ENCODE measurements around the gene SOX13.
"Not testable (repeated sequence)": the region's sequence is repeated elsewhere in the genome, so short reads cannot be mapped to it uniquely, and the experiment has no call there.

Gene SOX13

DNA sequence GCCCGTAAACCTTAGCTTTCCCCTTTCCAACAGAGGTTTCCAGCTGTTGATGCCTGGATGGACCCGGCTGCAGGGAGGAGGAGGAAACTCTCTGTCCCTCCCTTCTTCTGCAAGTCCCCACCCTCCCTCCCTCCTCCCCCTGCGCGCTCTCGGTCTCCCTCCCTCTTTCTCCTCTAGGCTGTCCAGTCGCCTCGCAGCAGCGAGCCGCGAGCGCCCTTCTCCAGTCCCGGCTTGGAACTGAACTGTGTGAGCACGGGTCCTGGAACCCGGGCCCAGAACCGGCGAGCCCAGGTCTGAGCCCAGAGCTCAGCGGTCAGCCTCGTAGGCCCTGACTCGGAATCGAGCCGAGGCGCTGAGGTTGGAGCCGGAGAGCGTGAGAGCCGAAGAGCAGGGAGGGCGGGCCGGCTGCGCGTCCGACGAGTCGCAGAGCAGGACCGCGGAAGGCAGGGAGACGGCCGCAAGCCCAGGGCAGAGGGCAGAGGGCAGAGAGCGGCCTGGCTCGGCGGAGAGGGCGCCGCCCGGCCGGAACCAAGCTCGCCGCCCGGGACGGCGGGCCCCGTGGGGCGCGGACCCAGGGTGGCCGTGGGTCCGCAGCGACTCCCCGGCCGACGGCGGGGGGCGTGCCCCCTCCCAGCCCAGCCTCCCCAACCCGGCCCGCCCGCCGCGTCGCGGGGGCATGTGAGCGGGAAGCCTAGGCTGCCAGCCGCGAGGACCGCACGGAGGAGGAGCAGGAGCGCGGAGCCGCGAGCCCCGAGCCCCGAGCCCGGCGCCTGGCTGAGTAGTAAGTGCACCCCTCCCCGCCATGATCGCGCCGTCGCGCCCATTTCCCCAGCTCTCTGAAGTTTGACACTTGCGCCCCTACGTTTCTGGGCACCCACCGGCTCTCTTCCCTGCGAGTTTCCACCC, at the start of gene SOX13:
SOX13 (plus strand) TSS at position 185 of the 906 bp plus-strand sequence. CDS start 39,801 bp downstream, outside the sequence.
- DNase-seq (ENCODE audit: low read depth in 2 of 2) = peak in 1 of 2 donors; percentile 14

DNA sequence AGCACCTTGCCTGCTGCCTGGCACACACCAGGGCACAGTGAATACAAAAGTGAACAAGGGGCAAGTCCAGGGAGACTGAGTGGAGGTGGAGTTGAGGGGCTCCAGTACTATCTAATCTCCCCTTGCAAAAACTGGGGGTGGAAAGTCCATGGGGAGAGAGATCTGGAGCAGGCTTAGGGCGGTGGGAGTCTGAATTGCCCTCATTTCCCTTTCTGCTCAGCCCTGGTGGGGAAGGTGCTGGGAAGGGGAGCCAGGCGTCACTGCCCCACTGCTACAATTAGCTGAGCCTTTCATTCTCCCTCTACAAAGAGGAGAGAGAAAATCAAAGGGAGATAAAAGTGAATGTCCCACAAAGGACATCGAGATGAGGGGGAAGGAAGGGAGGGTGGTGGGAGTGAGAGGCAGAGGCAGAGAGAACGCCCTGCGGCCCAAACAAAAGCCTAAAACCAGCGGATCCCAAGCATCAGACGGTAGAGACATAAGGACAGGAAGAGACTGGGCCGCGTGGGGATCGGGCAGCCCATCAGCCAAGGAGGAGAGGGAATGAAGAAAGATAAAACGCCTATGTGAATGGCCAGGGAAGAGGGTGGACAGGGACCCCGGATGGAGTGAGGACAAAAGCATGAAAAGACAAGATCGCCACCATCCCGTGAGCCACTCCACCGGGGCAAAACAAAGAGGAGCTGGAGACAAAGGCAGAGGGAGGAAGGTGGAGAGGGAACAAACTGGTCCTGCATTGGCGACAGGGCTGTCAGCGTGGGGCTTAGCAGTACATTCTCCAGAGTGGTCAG, 46.8 kb upstream of the SOX13 start:
- no peak for DNase-seq (ENCODE audit: low read depth in 2 of 2)

DNA sequence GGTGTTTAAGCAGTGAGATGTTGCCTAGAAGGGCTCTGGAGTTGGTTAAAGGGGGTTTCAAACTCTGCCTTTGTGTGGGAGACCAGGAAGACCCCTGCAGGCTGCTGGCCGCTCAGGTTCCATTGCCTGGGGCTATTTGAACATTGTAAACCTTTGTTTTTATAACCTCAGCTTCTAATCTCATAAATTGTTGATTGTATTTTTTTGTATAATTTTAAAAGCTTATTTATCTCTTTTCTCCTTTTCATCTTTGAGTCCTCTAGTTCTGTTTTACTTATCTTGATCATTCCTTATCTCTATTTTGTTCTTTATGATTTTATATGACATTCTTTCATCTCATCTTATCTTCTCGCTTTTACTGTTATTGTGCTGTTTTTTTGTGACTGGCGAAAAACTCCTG, 45.5 kb upstream of the SOX13 start:
- DNase-seq (ENCODE audit: low read depth in 2 of 2) = no peak

DNA sequence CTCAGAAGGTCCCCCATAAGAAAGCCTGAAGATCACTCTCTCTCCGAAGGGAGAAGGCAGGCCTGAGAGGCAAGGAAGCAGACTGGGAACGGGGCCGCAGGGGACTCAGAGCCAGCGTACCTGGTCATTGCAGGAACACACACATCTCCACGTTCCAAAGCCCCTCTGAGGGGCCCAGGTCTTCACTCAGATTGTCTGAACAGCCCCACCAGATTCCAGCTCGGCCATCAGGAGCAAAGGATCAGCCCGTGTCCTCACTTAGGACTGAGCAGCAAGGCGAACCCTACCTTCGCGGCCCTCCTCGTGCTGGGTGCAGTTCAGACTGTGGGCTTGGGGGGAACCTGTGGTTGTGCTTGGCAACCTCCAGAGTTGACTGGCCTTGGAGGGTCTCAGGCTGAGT, 43.9 kb upstream of the SOX13 start:
- DNase-seq (ENCODE audit: low read depth in 2 of 2) = no peak

DNA sequence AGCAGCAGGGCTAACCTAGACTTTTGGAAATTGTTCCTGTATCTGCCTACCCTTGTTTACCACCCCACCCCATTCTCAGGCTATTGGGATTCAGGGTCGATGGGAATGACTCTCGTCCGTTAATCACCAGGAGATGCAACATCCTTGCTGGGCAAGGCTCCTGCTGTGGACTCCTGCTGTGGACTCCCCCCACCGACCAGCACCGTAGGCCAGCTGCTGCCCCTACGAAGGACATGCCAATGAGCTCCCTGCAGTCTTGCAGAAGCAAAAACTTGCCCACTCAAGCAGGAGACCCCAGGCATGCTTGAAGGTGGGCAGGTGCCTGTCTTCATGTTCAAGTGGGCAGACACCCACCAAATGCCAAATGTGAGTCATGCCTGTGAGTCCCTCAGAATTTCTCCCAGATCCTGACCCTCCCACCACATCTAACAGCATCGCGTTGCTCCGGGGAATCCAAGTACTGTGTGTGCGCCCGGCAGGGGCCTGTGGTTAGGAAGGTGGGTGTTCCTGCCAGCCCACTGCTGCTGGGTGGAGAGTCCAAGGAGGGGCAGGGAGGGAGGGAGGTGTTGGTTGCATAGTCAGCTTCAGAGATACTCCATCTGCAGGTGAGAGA, 41.7 kb upstream of the SOX13 start:
- no peak for DNase-seq (ENCODE audit: low read depth in 2 of 2)

DNA sequence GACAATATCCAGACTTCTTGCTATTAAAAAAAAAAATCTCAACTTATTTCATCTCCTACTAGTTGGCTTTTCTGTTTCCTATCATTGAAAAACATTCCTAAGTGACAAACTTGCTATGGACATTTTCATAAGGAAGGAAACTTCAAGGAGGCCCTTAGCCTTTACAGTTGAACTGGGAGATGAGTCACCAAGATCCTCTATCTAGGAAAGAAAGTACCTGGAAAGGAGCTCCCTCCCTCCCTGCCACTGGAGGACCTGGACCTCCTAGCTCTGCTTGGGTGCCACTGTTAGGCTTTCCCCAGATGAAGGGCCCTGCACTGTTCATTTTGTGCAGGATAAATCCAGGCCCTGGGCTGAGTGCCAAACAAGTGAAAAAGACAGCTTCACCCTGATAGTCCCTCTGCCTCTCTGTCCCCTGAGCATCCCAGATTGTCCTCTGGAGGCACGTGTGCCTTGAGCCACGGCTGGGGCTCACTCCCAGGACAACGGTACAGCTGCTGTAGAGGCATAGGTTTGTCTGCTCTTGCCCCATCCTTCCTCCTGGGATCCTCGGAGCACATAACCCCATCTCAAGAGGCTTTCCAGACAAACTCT, 40.2 kb upstream of the SOX13 start:
- no peak for DNase-seq (ENCODE audit: low read depth in 2 of 2)

DNA sequence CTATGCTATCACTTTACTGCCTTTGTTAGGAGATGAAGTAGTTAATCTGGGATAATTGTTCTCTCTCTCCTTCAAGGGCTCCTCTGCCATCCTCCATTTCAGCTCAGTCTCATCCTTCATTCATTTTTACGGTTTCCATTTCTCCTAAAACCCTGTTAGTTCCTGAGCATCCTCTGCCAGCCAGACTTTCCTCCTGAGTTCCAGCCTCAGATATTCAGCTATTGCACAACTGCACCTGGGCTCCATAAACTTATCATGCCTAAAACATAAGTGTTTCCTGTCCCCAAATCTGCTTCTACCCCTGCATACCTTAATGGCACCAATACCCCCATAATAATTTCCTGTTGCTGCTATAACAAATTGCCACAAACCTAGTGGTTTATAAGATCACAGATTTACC, 39.6 kb upstream of the SOX13 start:
- DNase-seq (ENCODE audit: low read depth in 2 of 2) = no peak

DNA sequence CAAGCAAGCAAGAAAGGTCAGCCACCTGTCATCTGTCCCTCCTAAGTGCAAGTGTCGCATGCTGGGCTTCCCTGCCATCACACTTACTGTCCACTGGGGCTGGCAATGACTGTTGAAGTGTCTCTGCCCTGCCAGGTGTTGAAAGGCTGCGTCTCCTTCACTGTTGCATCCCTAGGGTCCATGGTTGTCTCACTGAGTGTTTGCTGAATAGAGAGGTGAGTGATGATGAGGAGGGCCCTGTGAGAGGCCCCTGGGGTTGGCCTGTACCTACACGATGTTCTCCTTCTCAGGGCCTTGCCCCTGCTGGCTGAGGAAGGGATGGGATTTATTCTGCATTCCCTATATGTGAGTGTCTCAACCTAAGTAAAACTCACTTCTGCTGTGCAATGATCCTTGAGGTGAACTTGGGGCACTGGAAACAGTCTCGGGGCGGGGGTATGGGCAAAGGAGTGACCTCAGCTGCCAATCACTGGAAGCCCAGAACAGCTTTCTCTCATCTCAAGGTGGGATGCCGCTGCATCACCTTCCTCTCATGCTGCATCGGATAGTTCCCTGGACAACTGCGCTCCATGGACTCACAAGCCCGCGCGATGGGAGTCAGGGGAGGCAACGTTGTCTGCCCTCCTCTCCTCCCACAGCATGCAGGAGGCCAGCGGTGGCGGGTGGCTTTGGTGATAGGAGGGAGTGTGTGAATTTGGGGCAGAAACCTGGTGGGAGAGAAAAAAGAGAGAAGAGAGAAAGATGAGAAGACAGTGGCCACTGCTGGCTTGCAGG, 35.8 kb upstream of the SOX13 start:
- DNase-seq (ENCODE audit: low read depth in 2 of 2) = no peak

DNA sequence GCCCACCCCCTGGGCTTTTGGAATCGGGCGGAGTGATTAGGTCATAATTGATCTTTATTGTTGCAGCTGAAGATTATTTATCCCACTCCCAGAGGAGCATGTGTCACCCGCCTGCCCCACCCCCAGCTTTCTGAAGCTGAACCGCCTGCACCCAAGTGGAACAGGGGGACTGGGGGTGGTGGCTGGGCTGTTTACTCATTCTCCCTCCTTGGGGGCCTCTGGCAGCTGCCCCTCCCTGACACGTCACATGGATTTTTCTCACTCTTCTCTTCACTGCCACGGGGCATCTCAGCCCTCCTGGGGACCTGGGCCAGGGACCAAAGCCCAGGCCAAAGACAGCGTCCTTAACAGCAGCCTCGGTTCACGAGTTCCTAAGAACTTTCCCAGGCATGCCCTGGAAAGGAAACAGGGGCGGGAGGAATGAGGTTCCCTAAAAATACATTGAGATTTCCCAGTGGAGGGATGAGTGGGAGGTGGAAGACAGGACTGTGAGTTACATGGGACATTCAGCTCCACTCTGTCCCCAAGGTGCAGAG, 31.6 kb upstream of the SOX13 start:
- no peak for DNase-seq (ENCODE audit: low read depth in 2 of 2)

DNA sequence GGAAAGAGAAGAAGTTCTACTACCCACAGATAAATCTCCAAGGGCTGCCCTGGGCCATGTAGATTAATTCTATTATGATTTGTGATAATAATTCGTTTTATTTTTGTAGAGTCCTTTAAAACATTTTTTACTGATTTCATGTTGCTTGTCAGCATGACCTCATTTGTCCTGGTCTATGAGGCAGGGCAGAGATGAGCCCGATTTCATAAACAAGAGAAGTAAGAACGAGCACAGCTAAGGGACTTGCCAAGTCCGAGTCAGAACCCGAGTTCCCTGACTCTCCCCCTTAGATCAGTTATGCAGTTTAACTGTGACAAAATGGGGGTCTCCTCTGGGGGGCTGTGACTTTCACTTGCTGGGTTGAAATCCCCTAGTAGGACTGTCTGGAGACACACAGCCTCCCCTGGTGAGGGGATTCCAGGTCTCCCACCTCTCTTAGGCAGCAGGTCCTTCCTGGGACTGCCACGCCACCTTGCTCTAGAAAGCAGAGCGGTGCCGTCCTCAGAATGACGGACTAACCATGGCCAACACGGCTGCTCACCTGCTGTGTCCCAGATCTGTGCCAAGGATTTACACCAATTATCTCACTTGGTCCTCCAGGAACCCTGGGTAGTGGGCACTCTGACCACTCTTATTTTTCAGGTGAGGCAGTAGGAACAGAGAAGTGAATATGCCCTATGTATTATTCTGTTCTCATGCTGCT, 31.0 kb upstream of the SOX13 start:
- no peak for DNase-seq (ENCODE audit: low read depth in 2 of 2)

DNA sequence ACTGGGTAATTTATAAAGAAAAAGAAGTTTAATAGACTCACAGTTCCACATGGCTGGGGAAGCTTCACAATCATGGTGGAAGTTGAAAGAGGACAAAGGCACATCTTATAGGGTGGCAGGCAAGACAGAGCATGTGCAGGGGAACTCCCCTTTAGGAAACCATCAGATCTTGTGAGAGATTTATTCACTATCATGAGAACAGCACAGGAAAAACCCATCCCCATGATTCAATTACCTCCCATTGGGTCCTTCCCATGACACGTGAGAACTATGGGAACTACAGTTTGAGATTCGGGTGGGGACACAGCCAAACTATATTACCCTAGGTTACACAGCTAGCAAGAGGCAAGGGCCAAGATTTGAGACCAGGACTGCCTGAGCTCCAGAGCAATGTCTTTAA, 30.4 kb upstream of the SOX13 start:
- DNase-seq (ENCODE audit: low read depth in 2 of 2) = no peak

DNA sequence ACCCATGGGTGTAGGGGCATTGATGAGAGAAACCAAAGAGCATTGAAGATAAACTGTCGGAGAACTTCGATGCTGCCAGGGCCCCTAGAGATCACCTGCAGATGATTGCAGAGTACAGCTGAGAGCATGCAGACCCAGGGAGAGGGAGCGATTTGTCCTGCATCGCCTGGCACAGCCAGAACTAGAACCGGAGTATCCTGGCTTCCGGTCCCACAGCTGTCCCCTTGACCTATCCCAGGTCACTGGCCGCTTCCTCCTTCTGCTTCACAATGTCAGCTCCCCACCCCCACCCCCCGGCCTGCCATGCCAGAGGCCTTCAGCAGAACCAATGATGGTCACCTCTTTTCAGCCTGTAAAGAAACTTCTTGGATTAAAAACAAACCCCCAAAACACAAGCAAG, 29.2 kb upstream of the SOX13 start:
- no peak for DNase-seq (ENCODE audit: low read depth in 2 of 2)

DNA sequence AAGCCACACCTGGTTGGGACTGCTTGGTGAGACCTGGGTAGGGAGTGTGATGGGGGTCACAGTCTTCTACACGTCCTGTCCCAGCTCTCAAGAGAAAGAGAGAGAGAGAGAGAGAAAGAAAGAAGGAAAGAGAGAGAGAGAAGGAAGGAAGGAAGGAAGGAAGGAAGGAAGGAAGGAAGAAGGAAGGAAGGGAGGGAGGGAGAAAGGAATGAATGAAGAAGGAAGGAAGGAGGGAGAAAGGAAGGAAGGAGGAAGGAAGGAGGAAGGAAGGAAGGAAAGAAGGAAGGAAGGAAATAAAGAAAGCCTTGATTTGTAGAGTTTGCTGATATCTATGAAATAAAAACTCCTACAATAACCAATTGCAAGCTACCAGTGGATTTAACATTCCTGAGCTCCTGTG, 28.5 kb upstream of the SOX13 start:
- no peak for DNase-seq (ENCODE audit: low read depth in 2 of 2)

DNA sequence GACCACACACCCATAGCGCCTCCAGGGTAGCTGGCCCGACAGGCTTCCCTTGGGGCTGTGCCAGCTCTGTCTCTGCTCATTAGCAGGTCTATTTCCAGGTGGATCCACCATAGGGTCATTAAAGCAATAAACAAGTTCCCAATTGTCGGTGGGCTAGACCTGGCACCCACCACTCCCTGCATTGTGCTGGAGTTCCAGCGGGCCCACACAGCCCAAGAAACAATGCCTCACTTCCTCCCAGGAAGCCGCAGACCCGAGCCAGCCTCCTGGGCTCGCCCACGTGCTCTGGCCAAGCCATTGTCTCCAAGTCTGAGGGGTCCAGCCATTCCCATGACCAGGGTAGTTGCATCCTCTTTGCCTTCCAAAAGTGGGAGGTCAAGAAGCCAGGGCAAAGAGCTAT, 27.5 kb upstream of the SOX13 start:
- DNase-seq (ENCODE audit: low read depth in 2 of 2) = no peak

DNA sequence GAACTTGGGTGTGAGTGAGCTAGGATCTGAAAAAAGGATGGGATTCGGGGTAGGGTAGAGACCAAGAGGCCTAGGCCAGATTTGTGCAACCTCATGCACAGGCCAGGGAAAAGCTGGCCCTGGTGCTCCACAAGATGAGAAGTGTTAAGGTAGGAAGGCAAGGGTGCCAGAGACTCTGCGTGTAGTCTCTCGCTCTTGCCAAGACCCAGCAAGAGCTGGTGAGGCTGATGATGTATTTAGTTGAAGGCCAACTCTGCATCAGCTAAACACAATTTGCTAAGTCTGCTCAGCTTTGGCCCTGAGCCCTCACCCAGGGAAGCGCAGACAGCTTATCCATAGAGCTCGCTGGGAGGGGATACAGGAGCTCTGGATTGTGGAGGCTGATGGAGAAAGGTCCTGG, 26.6 kb upstream of the SOX13 start:
- DNase-seq (ENCODE audit: low read depth in 2 of 2) = no peak

DNA sequence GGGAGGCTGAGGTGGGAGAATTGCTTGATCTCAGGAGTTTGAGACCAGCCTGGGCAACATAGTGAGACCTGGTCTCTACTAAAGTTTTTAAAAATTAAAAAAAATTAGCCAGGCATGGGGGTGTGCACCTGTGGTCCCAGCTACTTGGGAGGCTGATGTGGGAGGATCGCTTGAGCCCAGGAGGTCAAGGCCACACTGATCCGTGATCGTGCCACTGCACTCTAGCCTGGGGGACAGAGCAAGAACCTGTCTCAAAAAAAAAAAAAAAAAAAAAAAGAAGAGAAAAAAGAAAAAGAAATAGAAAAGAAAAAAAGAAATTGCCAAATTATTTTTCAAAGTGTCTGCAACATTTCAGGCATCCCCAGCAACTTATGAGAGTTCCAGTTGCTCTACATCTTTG, 24.1 kb upstream of the SOX13 start:
- DNase-seq (ENCODE audit: low read depth in 2 of 2) = not testable (repeated sequence)

DNA sequence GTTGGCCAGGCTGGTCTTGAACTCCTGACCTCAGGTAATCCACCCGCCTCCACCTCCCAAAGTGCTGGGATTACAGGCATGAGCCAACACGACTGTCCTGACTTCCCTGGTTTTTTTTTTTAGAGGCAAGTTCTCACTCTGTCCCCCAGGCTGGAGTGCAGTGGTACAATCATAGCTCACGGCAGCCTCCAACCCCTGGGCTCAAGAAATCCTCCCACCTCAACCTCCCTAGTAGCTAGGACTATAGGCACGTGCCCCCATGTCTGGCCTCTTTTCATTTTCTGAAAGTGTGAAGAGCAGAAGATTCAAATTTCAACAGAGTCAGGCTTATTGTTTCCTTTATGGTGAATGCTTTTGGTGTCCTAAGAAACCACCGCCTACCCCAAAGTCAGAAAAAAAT, 21.7 kb upstream of the SOX13 start:
- DNase-seq (ENCODE audit: low read depth in 2 of 2) = no peak

DNA sequence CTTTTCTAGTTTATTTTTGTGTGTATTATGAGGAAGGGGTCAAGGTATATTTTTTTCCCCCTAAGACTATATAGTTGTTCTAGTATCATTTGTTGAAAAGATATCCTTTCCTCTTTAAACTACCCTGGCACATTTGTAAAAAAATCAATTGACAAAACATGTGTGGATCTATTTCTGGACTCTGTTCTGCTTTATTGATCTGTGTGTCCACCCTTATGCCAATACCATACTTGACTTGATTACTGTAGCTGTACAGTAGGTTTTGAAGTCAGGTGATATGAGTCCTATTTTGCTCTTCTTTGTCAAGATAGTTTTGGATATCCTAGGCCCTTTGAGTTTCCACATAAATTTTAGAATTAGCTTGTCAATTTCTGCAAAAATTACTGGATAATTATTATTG, 21.2 kb upstream of the SOX13 start:
- no peak for DNase-seq (ENCODE audit: low read depth in 2 of 2)

DNA sequence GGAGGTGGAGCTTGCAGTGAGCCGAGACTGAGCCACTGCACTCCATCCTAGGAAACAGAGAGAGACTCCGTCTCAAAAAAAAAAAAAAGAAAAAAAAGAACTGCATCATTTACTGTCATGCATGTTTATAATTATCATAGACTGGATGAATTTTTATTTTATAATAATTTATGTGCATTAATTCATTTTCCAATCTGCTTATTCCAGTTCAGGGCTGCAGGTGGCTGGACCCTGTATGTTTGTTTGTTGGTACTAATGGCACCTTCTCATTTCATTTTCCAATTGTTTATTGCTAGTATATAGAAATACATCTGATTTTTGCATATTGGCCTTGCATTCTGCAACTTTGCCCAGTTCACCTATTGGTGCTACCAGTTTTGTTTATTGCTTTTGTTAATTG, 19.0 kb upstream of the SOX13 start:
- no peak for DNase-seq (ENCODE audit: low read depth in 2 of 2)

DNA sequence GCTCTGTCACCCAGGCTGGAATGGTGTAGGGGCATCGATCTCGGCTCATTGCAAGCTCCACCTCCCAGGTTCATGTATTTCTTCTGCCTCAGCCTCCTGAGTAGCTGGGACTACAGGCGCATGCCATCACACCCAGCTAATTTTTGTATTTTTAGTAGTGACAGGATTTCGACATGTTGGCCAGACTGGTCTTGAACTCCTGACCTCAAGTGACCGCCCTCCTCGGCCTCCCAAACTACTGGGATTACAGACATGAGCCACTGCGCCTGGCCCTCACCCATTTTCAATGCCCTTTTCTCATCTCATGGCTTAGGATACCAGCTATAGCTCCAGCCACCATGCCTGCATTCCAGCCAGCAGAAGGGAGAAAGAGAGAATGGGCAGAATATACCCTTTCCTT, 12.9 kb upstream of the SOX13 start:
- DNase-seq (ENCODE audit: low read depth in 2 of 2) = no peak

DNA sequence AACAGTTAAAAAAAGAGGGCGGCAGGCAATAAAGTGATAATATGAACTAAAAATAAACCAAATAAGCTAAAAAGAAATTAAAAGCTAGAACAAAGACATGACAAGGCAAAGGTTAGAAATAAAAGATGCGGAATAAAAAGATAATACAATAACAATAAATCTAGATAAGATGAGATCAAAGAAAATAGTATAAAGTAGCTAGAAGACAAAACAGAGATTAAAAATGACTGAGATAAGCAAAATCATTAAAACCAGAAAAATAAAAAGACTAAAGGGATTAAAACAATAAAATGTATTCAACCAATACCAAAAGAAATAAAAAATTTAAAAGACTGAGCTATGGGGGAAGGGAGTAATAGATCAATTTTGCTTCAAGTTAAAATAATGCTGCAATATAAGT, 10.8 kb upstream of the SOX13 start:
- DNase-seq (ENCODE audit: low read depth in 2 of 2) = no peak

Measured in stimulated activated CD4-positive, alpha-beta T cell treated with anti-CD3 and anti-CD28 coated beads, Interleukin-15, amount 100 ng/mL, for 48 hours (primary cell).